ENCODE measurements around the gene METTL21A. TPM values are rescaled to one million over a fixed set of nuclear protein-coding genes. Genes with fewer than 3 reads are reported as not detected.

Gene METTL21A
- total and polyA plus RNA-seq, 3 donors from 2014 or later: 7.8 to 14.9 (median 14.6) TPM

GRCh38 chr2:207571370-207571769 lies 53.8 kb downstream of the METTL21A start:
- intact Hi-C loops (cut with DNase I; ENCODE audit: low total_unique reads): no loop called here

GRCh38 chr2:207567671-207568070 lies 57.5 kb downstream of the METTL21A start:
- TF ChIP-seq CTCF (IDR thresholded peaks at IDR 0.05) (no peak), POLR2A (IDR thresholded peaks at IDR 0.05) (no peak)
- no peak overlapping the region for H3K27ac ChIP-seq
- H3K4me3 ChIP-seq: no peak overlapping the region
- no peaks in the 10 kb centered on the region for H3K36me3 ChIP-seq (ENCODE audit: low read depth, missing control alignments)
- no peaks in the 10 kb centered on the region for H3K9me3 ChIP-seq
- no peaks in the 10 kb centered on the region for H3K27me3 ChIP-seq
- no peaks in the 10 kb centered on the region for H3K4me1 ChIP-seq
- DNase-seq: no peak
- intact Hi-C loops (cut with DNase I; ENCODE audit: low total_unique reads): no loop called here

More at GRCh38 chr2:207571370-207571769, 53.8 kb downstream of the METTL21A start:
- H3K27ac ChIP-seq: no peak overlapping the region
- 90% methylated on average over 3 of the region's 3 CpGs for WGBS, 2 donors
- H3K9me3 ChIP-seq: no peaks in the 10 kb centered on the region
- no peak overlapping the region for H3K4me3 ChIP-seq
- no peaks in the 10 kb centered on the region for H3K36me3 ChIP-seq (ENCODE audit: low read depth, missing control alignments)
- no peaks in the 10 kb centered on the region for H3K27me3 ChIP-seq
- no peaks in the 10 kb centered on the region for H3K4me1 ChIP-seq
- no peak for DNase-seq
- TF ChIP-seq POLR2A (IDR thresholded peaks at IDR 0.05) (no peak), CTCF (IDR thresholded peaks at IDR 0.05) (no peak)

- Histone ChIP-seq H3K4me3 (no peak overlapping the region), H3K4me1 (no peaks in the 10 kb centered on the region), H3K27me3 (no peaks in the 10 kb centered on the region), H3K27ac (no peak overlapping the region), H3K36me3 (ENCODE audit: low read depth, missing control alignments) (no peaks in the 10 kb centered on the region), H3K9me3 (no peaks in the 10 kb centered on the region)
- WGBS, 2 donors: 78 to 82% methylated on average over 7 of the region's 7 CpGs
- TF ChIP-seq CTCF (IDR thresholded peaks at IDR 0.05): no peak
- no peak for DNase-seq
- intact Hi-C loops (cut with DNase I; ENCODE audit: low total_unique reads): no loop called here
Observed at GRCh38 chr2:207565736-207566500, 59.3 kb downstream of the METTL21A start.

Small RNA genes within 50 kb of the gene (small RNA-seq; reads per million reads assigned to genes)
- 0 reads per million in 2 donors for gene RPS29P9

Other genes with a start within 250 kb of the METTL21A start
- gene CREB1, start 95.4 kb downstream of the METTL21A start, total RNA-seq: 10 to 100 TPM; 71.3 to 96.5 TPM
- gene CREB1, start 95.4 kb downstream of the METTL21A start, polyA plus RNA-seq (ENCODE audit: insufficient read depth, low read depth, low replicate concordance): 132 TPM
- gene CCNYL1, start 86.2 kb upstream of the METTL21A start, total RNA-seq: 10 to 100 TPM; 13.8 to 25.6 TPM
- 32.5 TPM for gene CCNYL1, start 86.2 kb upstream of the METTL21A start, polyA plus RNA-seq (ENCODE audit: insufficient read depth, low read depth, low replicate concordance)
- 1 to 10 TPM; 1.7 to 2.4 TPM for gene FZD5, start 144.5 kb upstream of the METTL21A start, total RNA-seq
- 0.95 TPM for gene FZD5, start 144.5 kb upstream of the METTL21A start, polyA plus RNA-seq (ENCODE audit: insufficient read depth, low read depth, low replicate concordance)

All from testis (tissue), 3 donors.